GM23338 (cell line): ENCODE results near the gene MSTO1. TPM values are rescaled to one million over a fixed set of nuclear protein-coding genes. Genes with fewer than 3 reads are reported as not detected.
"Not testable (repeated sequence)": the region's sequence is repeated elsewhere in the genome, so short reads cannot be mapped to it uniquely, and the experiment has no call there.

Experiments used
- ATAC-seq: fragments of 200-7000 bp; cut with Tn5 transposase; 3 replicates; pipeline ENCODE4 v1.9.1; 2020
- DNase-seq: peaks from one replicate; pipeline ENCODE4 v3.0.0-alpha.2; 2015; ENCODE audit warnings: low spot score
- H2AFZ ChIP-seq: fragments of 200-600 bp; sonication (generic); 2 replicates; pipeline ENCODE4 v1.8.0; 2016; ENCODE audit warnings: antibody characterized with exemption, mild to moderate bottlenecking, moderate library complexity
- H3F3A ChIP-seq: fragments of 200-600 bp; sonication (generic); replicated peaks from 2 replicates; pipeline ENCODE4 v1.8.0; 2017; ENCODE audit warnings: antibody characterized with exemption, mixed run types, low read depth
- H3K27ac ChIP-seq: fragments of 200-600 bp; sonication (generic); 2 replicates; pipeline ENCODE4 v1.6.1; 2016; ENCODE audit warnings: low read depth
- H3K27me3 ChIP-seq: fragments of 200-600 bp; sonication (generic); 2 replicates; pipeline ENCODE4 v1.8.0; 2016; ENCODE audit warnings: mild to moderate bottlenecking, mixed run types, moderate library complexity; ENCODE audit not compliant: insufficient read depth
- H3K36me3 ChIP-seq: fragments of 200-600 bp; sonication (generic); 2 replicates; pipeline ENCODE4 v1.8.0; 2016; ENCODE audit warnings: mild to moderate bottlenecking; ENCODE audit not compliant: insufficient read depth
- H3K4me1 ChIP-seq: fragments of 200-600 bp; sonication (generic); 2 replicates; pipeline ENCODE4 v1.8.0; 2016; ENCODE audit warnings: mild to moderate bottlenecking, moderate library complexity; ENCODE audit not compliant: insufficient read depth
- H3K4me2 ChIP-seq: fragments of 200-600 bp; sonication (generic); 2 replicates; pipeline ENCODE4 v1.7.1; 2017; ENCODE audit warnings: mixed run types
- H3K4me3 ChIP-seq: fragments of 200-600 bp; sonication (generic); 2 replicates; pipeline ENCODE4 v1.6.1; 2016; ENCODE audit warnings: mixed run types
- H3K79me2 ChIP-seq: fragments of 200-600 bp; sonication (generic); replicated peaks from 2 replicates; pipeline ENCODE4 v1.8.0; 2017; ENCODE audit warnings: mild to moderate bottlenecking; ENCODE audit not compliant: insufficient read depth
- H3K9me2 ChIP-seq: fragments of 200-600 bp; sonication (generic); 2 replicates; pipeline ENCODE4 v1.8.0; 2017; ENCODE audit not compliant: insufficient read depth
- H4K20me1 ChIP-seq: fragments of 200-600 bp; sonication (generic); replicated peaks from 2 replicates; pipeline ENCODE4 v1.8.0; 2017; ENCODE audit warnings: mild to moderate bottlenecking; ENCODE audit not compliant: insufficient read depth
- H3K27ac Mint-ChIP-seq: 2 replicates; pipeline ENCODE4 v1.8.0; 2020; ENCODE audit warnings: inconsistent platforms, mild to moderate bottlenecking, moderate library complexity, mixed read lengths
- H3K27me3 Mint-ChIP-seq: 3 replicates; pipeline ENCODE4 v1.8.0; 2022; ENCODE audit warnings: low read depth, mild to moderate bottlenecking, moderate library complexity, mixed read lengths, inconsistent platforms; ENCODE audit not compliant: insufficient read depth, poor library complexity
- H3K36me3 Mint-ChIP-seq: 3 replicates; pipeline ENCODE4 v1.8.0; 2021; ENCODE audit warnings: low read depth, mild to moderate bottlenecking, inconsistent platforms, moderate library complexity, mixed read lengths
- H3K4me1 Mint-ChIP-seq: 3 replicates; pipeline ENCODE4 v1.8.0; 2020; ENCODE audit warnings: mild to moderate bottlenecking, inconsistent platforms, mixed read lengths
- H3K4me3 Mint-ChIP-seq: 3 replicates; pipeline ENCODE4 v1.8.0; 2021; ENCODE audit warnings: moderate library complexity, mild to moderate bottlenecking, inconsistent platforms, mixed read lengths
- H3K9me3 Mint-ChIP-seq: 3 replicates; pipeline ENCODE4 v1.8.0; 2020; ENCODE audit warnings: moderate library complexity, mild to moderate bottlenecking, inconsistent platforms, mixed read lengths
- polyA plus RNA-seq: library from polyadenylated mRNA; unstranded; fragments of >200 nt; fragmentation: Nextera tagmentation; extraction: Ambion mirVana; gene quantifications from 2 replicates; pipeline ENCODE4 v1.2.1, GENCODE V29; 2016
- small RNA-seq: library from RNA; depleted of rRNA; stranded (forward); fragments of <200 nt; gene quantifications from one replicate; pipeline ENCODE3, GENCODE V24; 2014; ENCODE audit warnings: low replicate concordance
- total RNA-seq: library from RNA; depleted of rRNA; stranded (reverse); fragments of >200 nt; shearing (Covaris generic); gene quantifications from 2 replicates; pipeline ENCODE4 v1.2.3, GENCODE V29; 2014; rRNA removed

MSTO1 gene
- total and polyA plus RNA-seq, 2 experiments from 2014 or later = 35.4 to 43.5 TPM

DNA sequence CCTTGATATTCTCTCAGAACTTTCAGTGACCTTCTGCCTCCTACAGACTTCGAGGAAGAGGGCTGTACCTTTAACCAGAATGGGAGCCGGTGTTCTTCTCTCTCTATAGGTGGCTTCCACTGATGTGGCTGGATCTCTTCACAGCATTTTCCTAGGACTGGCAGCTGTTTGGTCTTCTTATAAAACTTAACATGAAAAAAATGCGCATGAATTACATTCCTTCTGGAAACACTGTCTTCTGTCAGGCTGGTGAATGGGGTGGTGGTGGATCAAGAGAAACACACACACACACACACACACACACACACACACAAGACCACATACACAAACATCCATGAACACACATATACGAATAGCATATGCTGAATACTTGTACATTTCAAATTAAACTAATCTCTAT lies 51.2 kb downstream of the MSTO1 start:
- H4K20me1 ChIP-seq, H2AFZ ChIP-seq, H3K4me1 ChIP-seq, DNase-seq, H3K79me2 ChIP-seq, H3K4me3 Mint-ChIP-seq, H3F3A ChIP-seq, H3K27me3 ChIP-seq, ATAC-seq, H3K4me3 ChIP-seq, H3K27ac Mint-ChIP-seq, H3K4me2 ChIP-seq, H3K27ac ChIP-seq, H3K9me3 Mint-ChIP-seq, H3K27me3 Mint-ChIP-seq, H3K4me1 Mint-ChIP-seq, H3K9me2 ChIP-seq: not testable (repeated sequence)
- peaks cover 74% of the 10 kb centered on the region for H3K36me3 Mint-ChIP-seq
- peaks cover 31% of the 10 kb centered on the region for H3K36me3 ChIP-seq

Small RNA genes within 50 kb of the gene (small RNA-seq; reads per million reads assigned to genes)
- gene AL353807.4 = not detected

Other genes starting within 250 kb of the MSTO1 start
- 17.4 and 23.6 TPM in 2 replicates for gene ASH1L, start 47.4 kb upstream of the MSTO1 start, total RNA-seq
- 17.7 and 24.7 TPM in 2 replicates for gene ASH1L, start 47.4 kb upstream of the MSTO1 start, polyA plus RNA-seq
- 46.4 and 66.5 TPM in 2 replicates for gene YY1AP1, start 78.6 kb downstream of the MSTO1 start, total RNA-seq
- 18.8 and 21.2 TPM in 2 replicates for gene YY1AP1, start 78.6 kb downstream of the MSTO1 start, polyA plus RNA-seq
- gene DAP3, start 78.9 kb downstream of the MSTO1 start, total RNA-seq = 56.0 and 90.1 TPM in 2 replicates
- gene DAP3, start 78.9 kb downstream of the MSTO1 start, polyA plus RNA-seq = 88.9 and 89.8 TPM in 2 replicates
- 37.6 and 45.2 TPM in 2 replicates for gene GON4L, start 247.0 kb downstream of the MSTO1 start, total RNA-seq
- gene GON4L, start 247.0 kb downstream of the MSTO1 start, polyA plus RNA-seq = 85.7 and 93.1 TPM in 2 replicates
- gene SYT11, start 249.3 kb downstream of the MSTO1 start, total RNA-seq = 15.9 and 17.4 TPM in 2 replicates
- gene SYT11, start 249.3 kb downstream of the MSTO1 start, polyA plus RNA-seq = 3.9 and 4.7 TPM in 2 replicates